ENCODE results near the gene TAOK3. TPM values are rescaled to one million over a fixed set of nuclear protein-coding genes. Genes with fewer than 3 reads are reported as not detected.

The TAOK3 gene
- total and polyA plus RNA-seq, 10 of the 15 experiments (the other 5 are each of a cell fraction or from before 2014, with no cell fraction given), result 41.3 to 131 (median 57.8) TPM

DNA sequence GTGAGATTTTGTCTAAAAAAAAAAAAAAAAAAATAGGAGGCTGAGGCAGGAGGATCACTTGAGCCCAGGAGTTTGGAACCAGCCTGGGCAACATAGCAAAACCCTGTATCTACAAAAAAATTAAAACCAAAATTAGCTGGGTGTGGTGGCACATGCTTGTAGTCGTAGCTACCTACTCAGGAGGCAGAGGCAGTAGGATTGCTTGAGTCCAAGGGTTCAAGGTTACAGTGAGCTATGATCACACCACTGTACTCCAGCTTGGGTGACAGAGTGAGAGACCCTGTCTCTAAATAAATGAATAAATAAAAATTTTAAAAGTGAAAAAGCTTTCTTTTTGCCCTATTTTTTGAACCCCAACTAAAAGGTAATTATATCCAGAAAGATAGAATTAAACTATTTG is 123.2 kb downstream of the TAOK3 start:
- intact Hi-C loops (cut with micrococcal nuclease; ENCODE audit: unreplicated experiment), result no loop called here
- Histone ChIP-seq H3K4me3 (no peak overlapping the region), H3K27me3 (replicated peaks in 1 of 2; ENCODE audit: control insufficient read depth in 2 of 2, insufficient read depth in 2 of 2, low read length in 1 of 2) (no peaks in the 10 kb centered on the region), H3K9me3 (replicated peaks; ENCODE audit: control insufficient read depth, insufficient read depth, low read length) (no peaks in the 10 kb centered on the region), H3K4me1 (ENCODE audit: control insufficient read depth, insufficient read depth, low read length) (no peaks in the 10 kb centered on the region), H3K4me2 (ENCODE audit: control insufficient read depth, insufficient read depth) (no peak overlapping the region), H3K36me3 (ENCODE audit: control insufficient read depth in 2 of 2, insufficient read depth in 2 of 2, low read length in 1 of 2) (peaks cover 0 to 3% of the 10 kb centered on the region in 2 experiments; a peak in 3 of 4 replicates), H4K20me1 (ENCODE audit: control insufficient read depth, insufficient read depth) (no peaks in the 10 kb centered on the region), H2AFZ (ENCODE audit: control insufficient read depth, low read depth, low read length) (no peak overlapping the region), H3K79me2 (ENCODE audit: control insufficient read depth, insufficient read depth, low read length) (no peaks in the 10 kb centered on the region), H3K27ac (ENCODE audit: control insufficient read depth, insufficient read depth) (no peak overlapping the region), H3K9ac (ENCODE audit: control insufficient read depth, insufficient read depth, low read length) (no peak overlapping the region)
- WGBS (ENCODE audit: insufficient coverage, insufficient replicate concordance, low lambda C conversion rate, missing lambda C conversion rate), result 100% methylated on average over 1 of the region's 1 CpG
- BruUV-seq (replicated peaks), result no TSS peak
- TF ChIP-seq, protein P1, sequence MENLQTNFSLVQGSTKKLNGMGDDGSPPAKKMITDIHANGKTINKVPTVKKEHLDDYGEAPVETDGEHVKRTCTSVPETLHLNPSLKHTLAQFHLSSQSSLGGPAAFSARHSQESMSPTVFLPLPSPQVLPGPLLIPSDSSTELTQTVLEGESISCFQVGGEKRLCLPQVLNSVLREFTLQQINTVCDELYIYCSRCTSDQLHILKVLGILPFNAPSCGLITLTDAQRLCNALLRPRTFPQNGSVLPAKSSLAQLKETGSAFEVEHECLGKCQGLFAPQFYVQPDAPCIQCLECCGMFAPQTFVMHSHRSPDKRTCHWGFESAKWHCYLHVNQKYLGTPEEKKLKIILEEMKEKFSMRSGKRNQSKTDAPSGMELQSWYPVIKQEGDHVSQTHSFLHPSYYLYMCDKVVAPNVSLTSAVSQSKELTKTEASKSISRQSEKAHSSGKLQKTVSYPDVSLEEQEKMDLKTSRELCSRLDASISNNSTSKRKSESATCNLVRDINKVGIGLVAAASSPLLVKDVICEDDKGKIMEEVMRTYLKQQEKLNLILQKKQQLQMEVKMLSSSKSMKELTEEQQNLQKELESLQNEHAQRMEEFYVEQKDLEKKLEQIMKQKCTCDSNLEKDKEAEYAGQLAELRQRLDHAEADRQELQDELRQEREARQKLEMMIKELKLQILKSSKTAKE (IDR thresholded peaks at IDR 0.05; ENCODE audit: low read depth, poor library complexity, severe bottlenecking), result no peak
- TF ChIP-seq LARP7 (IDR thresholded peaks at IDR 0.05) (no peak), PAX8 (IDR thresholded peaks at IDR 0.05) (no peak), CHD1 (IDR thresholded peaks at IDR 0.05; ENCODE audit: low read depth, low read length) (no peak), KAT2A (conservative IDR thresholded peaks at IDR 0.05; ENCODE audit: control insufficient read depth, low read depth, low read length) (no peak), RELB (IDR thresholded peaks at IDR 0.05; ENCODE audit: low read depth) (no peak), IRF4 (IDR thresholded peaks at IDR 0.05; ENCODE audit: low read depth, low read length) (no peak), SREBF2 (IDR thresholded peaks at IDR 0.05; ENCODE audit: low read length) (no peak), SIN3A (IDR thresholded peaks at IDR 0.05; ENCODE audit: low read depth, low read length) (no peak), ETV6 (conservative IDR thresholded peaks at IDR 0.05 in 1 of 2, IDR thresholded peaks at IDR 0.05 in 1 of 2; ENCODE audit: borderline replicate concordance in 1 of 2, low read depth in 1 of 2) (no peak), WRNIP1 (IDR thresholded peaks at IDR 0.05; ENCODE audit: borderline replicate concordance, low read depth, low read length) (no peak), REST (IDR thresholded peaks at IDR 0.05; ENCODE audit: low read depth, low read length) (no peak), ZNF384 (IDR thresholded peaks at IDR 0.05; ENCODE audit: borderline replicate concordance, low read depth, low read length) (no peak), TBL1XR1 (IDR thresholded peaks at IDR 0.05; ENCODE audit: low read depth, low read length) (no peak), TCF7 (IDR thresholded peaks at IDR 0.05; ENCODE audit: borderline replicate concordance) (no peak)
- FAIRE-seq (no peak), ATAC-seq (no peak), DNase-seq (ENCODE audit: low read depth, low spot score) (no peak)
- POLR2A ChIA-PET, result interaction anchor here (0.7 kb wide), 1 partner anchor 13 kb away, joined by 7 read pairs; no protein-coding TSS in a partner anchor
- CTCF ChIA-PET, result interaction anchor here (0.7 to 2.2 kb wide), 4 partner anchors 11 to 128 kb away, joined by 3 to 8 read pairs (median 6); no protein-coding TSS in a partner anchor
- RAD21 ChIA-PET (ENCODE audit: unreplicated experiment), result interaction anchor here (2.0 kb wide), 2 partner anchors 11 to 126 kb away, joined by 8 to 9 read pairs; partner anchors contain the start of gene SUDS3
- in situ Hi-C loops (cut with MboI), result no loop called here
- SMC1A ChIA-PET (ENCODE audit: uncharacterized antibody, unreplicated experiment), result interaction anchor here (0.8 to 1.8 kb wide), 3 partner anchors 27 to 127 kb away, joined by 3 to 8 read pairs (median 4); partner anchors contain the start of gene SUDS3
